Measurements from ENCODE around the gene PRR33.

Gene PRR33

GRCh38 chr11:1936072-1936780 is 44.5 kb upstream of the PRR33 start:
- no peak for TF ChIP-seq CTCF (conservative IDR thresholded peaks at IDR 0.05; ENCODE audit: low read depth, low read length)
- no peak overlapping the region for H3K4me3 ChIP-seq (ENCODE audit: low read depth, low read length)
- no peak for DNase-seq (ENCODE audit: low read depth)

- DNase-seq (ENCODE audit: low read depth): no peak
- TF ChIP-seq CTCF (conservative IDR thresholded peaks at IDR 0.05; ENCODE audit: low read depth, low read length): no peak
- H3K4me3 ChIP-seq (ENCODE audit: low read depth, low read length): no peak overlapping the region
Observed at GRCh38 chr11:1935156-1936071, 43.7 kb upstream of the PRR33 start.

GRCh38 chr11:1934335-1935155 is 42.9 kb upstream of the PRR33 start:
- TF ChIP-seq CTCF (conservative IDR thresholded peaks at IDR 0.05; ENCODE audit: low read depth, low read length): no peak
- H3K4me3 ChIP-seq (ENCODE audit: low read depth, low read length): no peak overlapping the region
- DNase-seq (ENCODE audit: low read depth): no peak

- TF ChIP-seq CTCF (conservative IDR thresholded peaks at IDR 0.05; ENCODE audit: low read depth, low read length): no peak
- DNase-seq (ENCODE audit: low read depth): no peak
Observed at GRCh38 chr11:1933416-1934334, 42.0 kb upstream of the PRR33 start.

GRCh38 chr11:1932681-1933080 is 41.0 kb upstream of the PRR33 start:
- DNase-seq (ENCODE audit: low read depth): no peak
- no peak overlapping the region for H3K4me3 ChIP-seq (ENCODE audit: low read depth, low read length)
- no peak for TF ChIP-seq CTCF (conservative IDR thresholded peaks at IDR 0.05; ENCODE audit: low read depth, low read length)

More at GRCh38 chr11:1933416-1934334, 42.0 kb upstream of the PRR33 start:
- no peak overlapping the region for H3K4me3 ChIP-seq (ENCODE audit: low read depth, low read length)

- no peak for DNase-seq (ENCODE audit: low read depth)
- H3K4me3 ChIP-seq (ENCODE audit: low read depth, low read length): no peak overlapping the region
- no peak for TF ChIP-seq CTCF (conservative IDR thresholded peaks at IDR 0.05; ENCODE audit: low read depth, low read length)
Observed at GRCh38 chr11:1932105-1932480, 40.4 kb upstream of the PRR33 start.

Data from choroid plexus epithelial cell (primary cell).